Osteoblast (primary cell): ENCODE results near the gene LHX2. TPM values are rescaled to one million over a fixed set of nuclear protein-coding genes. Genes with fewer than 3 reads are reported as not detected.

Experiments
- DNase-seq: peaks from one replicate; pipeline ENCODE4 v3.0.0; 2011; ENCODE audit warnings: low spot score, mixed read lengths; ENCODE audit not compliant: insufficient read length; ENCODE audit errors: missing footprints
- H2AFZ ChIP-seq: 2 replicates; pipeline ENCODE4 v1.6.0; 2011; ENCODE audit warnings: mild to moderate bottlenecking, low read length
- H3K27ac ChIP-seq: 2 replicates; pipeline ENCODE4 v1.5.1; 2011; ENCODE audit warnings: mild to moderate bottlenecking, low read depth, low read length, moderate library complexity
- H3K27me3 ChIP-seq: 2 replicates; pipeline ENCODE4 v1.6.0; 2012; ENCODE audit warnings: mild to moderate bottlenecking, control low read depth, inconsistent platforms, low read length, moderate library complexity; ENCODE audit not compliant: insufficient read depth
- H3K36me3 ChIP-seq: 2 replicates; pipeline ENCODE4 v1.5.1; 2011; ENCODE audit warnings: mild to moderate bottlenecking, low read length, control low read depth, moderate library complexity; ENCODE audit not compliant: insufficient read depth
- H3K4me1 ChIP-seq: 2 replicates; pipeline ENCODE4 v1.5.1; 2011; ENCODE audit warnings: mild to moderate bottlenecking, low read length, control low read depth, moderate library complexity; ENCODE audit not compliant: insufficient read depth
- H3K4me2 ChIP-seq: 2 replicates; pipeline ENCODE4 v1.6.0; 2011; ENCODE audit warnings: mild to moderate bottlenecking, low read length; ENCODE audit not compliant: insufficient read depth
- H3K4me3 ChIP-seq: fragments of 200-600 bp; sonication (generic); 3 replicates; pipeline ENCODE4 v1.5.1; 2012; ENCODE audit warnings: mild to moderate bottlenecking, low read length, inconsistent platforms; ENCODE audit not compliant: insufficient read depth
- H3K79me2 ChIP-seq: 2 replicates; pipeline ENCODE4 v1.6.0; 2012; ENCODE audit warnings: mild to moderate bottlenecking, low read length, control low read depth, inconsistent platforms; ENCODE audit not compliant: insufficient read depth
- H3K9me3 ChIP-seq: 2 replicates; pipeline ENCODE4 v1.5.1; 2011; ENCODE audit warnings: low read depth, low read length, control low read depth
- H4K20me1 ChIP-seq: 2 replicates; pipeline ENCODE4 v1.6.0; 2012; ENCODE audit warnings: mild to moderate bottlenecking, low read length, control low read depth; ENCODE audit not compliant: insufficient read depth
- total RNA-seq: library from RNA; depleted of rRNA; stranded (reverse); fragments of >200 nt; gene quantifications from 2 replicates; pipeline ENCODE4 v1.2.3, GENCODE V29; 2012
- TF ChIP-seq, protein P1 (sequence below): IDR thresholded peaks from 2 replicates; pipeline ENCODE4 v1.5.1; 2011; ENCODE audit warnings: mild to moderate bottlenecking, low read depth, low read length, moderate library complexity; ENCODE audit errors: extremely low read depth

The LHX2 gene
- total RNA-seq, 1 donor, result not detected

DNA sequence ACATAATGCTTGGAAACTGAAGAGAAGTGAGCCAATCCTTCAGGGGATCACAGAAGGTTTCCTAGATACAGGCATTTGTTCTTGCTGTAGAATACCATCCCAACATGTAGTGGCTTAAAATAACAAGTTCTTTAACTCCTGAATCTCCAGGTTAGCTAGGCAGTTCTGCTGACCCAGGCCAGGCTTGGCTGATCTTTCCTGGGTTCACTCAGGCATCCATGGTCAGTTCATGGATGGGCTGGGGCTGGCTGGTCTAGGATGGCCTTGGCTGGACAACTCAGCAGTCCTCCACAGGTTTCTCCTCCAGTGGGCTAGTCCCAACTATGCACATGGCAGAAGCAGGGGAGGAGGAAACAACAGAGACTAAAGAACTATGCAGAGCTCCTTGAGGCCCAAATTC lies 44.2 kb upstream of the LHX2 start:
- no peaks in the 10 kb centered on the region for H3K36me3 ChIP-seq
- H3K27ac ChIP-seq, result no peak overlapping the region
- no peak for DNase-seq
- TF ChIP-seq, protein P1, sequence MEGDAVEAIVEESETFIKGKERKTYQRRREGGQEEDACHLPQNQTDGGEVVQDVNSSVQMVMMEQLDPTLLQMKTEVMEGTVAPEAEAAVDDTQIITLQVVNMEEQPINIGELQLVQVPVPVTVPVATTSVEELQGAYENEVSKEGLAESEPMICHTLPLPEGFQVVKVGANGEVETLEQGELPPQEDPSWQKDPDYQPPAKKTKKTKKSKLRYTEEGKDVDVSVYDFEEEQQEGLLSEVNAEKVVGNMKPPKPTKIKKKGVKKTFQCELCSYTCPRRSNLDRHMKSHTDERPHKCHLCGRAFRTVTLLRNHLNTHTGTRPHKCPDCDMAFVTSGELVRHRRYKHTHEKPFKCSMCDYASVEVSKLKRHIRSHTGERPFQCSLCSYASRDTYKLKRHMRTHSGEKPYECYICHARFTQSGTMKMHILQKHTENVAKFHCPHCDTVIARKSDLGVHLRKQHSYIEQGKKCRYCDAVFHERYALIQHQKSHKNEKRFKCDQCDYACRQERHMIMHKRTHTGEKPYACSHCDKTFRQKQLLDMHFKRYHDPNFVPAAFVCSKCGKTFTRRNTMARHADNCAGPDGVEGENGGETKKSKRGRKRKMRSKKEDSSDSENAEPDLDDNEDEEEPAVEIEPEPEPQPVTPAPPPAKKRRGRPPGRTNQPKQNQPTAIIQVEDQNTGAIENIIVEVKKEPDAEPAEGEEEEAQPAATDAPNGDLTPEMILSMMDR, result no peak
- peaks cover 8% of the 10 kb centered on the region for H3K27me3 ChIP-seq
- H2AFZ ChIP-seq, result no peak overlapping the region
- no peaks in the 10 kb centered on the region for H3K4me1 ChIP-seq
- no peaks in the 10 kb centered on the region for H3K9me3 ChIP-seq
- no peaks in the 10 kb centered on the region for H3K79me2 ChIP-seq
- H4K20me1 ChIP-seq, result no peaks in the 10 kb centered on the region
- H3K4me3 ChIP-seq, result no peak overlapping the region
- H3K4me2 ChIP-seq, result no peak overlapping the region

DNA sequence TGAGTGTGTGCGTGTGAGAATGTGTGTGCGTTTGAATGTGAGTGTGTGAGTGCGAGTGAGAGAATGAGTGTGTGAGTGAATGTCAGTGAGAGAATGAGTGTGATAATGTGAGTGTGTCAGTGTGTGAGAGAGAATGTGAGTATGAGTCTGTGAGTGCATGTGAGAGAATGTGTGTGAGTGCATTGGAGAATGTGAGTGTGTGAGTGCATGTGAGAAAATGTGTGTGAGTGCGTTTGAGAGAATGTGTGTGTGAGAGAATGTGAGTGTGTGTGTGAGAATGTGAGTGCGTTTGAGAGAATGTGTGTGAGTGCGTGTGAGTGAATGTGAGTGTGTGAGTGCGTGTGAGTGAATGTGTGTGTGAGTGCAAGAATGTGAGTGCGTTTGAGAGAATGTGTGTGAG lies 39.0 kb upstream of the LHX2 start:
- Histone ChIP-seq H3K4me2 (no peak overlapping the region), H3K9me3 (no peaks in the 10 kb centered on the region), H3K36me3 (no peaks in the 10 kb centered on the region), H2AFZ (no peak overlapping the region), H3K27ac (no peak overlapping the region), H3K27me3 (peaks cover 11% of the 10 kb centered on the region), H3K79me2 (no peaks in the 10 kb centered on the region), H4K20me1 (no peaks in the 10 kb centered on the region), H3K4me1 (no peaks in the 10 kb centered on the region), H3K4me3 (no peak overlapping the region)
- TF ChIP-seq, protein P1, result no peak
- no peak for DNase-seq

DNA sequence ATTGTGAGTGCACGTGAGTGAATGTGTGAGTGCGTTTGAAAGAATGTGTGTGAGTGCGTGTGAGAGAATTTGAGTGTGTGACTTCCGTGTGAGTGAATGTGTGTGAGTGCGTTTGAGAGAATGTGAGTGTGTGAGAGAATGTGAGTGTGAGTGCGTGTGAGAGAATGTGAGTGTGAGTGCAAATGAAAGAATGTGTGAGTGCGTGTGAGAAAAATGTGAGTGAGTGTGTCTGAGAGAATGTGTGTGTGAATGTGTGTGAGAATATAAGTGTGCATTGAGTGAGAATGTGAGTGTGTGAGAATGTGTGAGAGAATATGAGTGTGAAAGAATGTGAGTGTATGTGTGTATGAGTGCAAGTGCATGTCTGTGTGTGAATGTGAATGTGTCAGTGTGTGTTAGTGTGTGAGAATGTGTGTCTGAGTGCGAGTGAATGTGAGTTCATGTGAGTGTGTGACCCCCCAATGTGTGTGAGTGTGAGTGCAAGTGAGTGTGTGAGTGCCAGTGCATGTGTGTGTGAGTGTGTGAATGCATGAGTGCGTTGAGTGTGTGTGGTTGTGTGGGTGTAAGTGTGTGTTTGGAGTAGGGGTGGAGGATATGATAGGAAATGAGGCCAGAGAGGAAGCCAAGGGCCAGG lies 37.9 kb upstream of the LHX2 start:
- Histone ChIP-seq H4K20me1 (no peaks in the 10 kb centered on the region), H3K9me3 (no peaks in the 10 kb centered on the region), H3K4me1 (no peaks in the 10 kb centered on the region), H3K36me3 (no peaks in the 10 kb centered on the region), H3K27me3 (peaks cover 9% of the 10 kb centered on the region), H2AFZ (no peak overlapping the region), H3K4me2 (no peak overlapping the region), H3K27ac (no peak overlapping the region), H3K4me3 (no peak overlapping the region), H3K79me2 (no peaks in the 10 kb centered on the region)
- no peak for DNase-seq
- TF ChIP-seq, protein P1, result no peak

DNA sequence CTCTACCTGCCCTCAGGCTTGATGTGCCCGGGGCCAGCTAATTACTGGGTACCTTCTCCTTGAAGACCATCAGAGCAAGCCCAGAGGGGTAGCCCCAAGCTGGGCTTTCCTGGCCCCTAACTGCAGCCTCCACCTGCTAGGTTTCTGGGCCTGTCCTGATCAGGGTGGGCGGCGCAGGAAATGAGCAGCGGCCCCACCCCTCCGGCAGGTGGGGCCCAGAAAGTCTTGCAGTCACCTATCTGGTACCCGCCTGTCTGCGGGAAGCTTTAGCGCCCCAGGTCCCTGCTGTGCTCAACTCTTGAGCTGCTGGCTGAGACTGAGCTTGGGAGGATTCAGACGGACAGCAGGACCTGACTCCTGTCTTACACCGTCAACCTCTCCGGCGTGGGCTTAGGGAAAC lies 37.1 kb upstream of the LHX2 start:
- H3K4me3 ChIP-seq, result no peak overlapping the region
- H3K4me1 ChIP-seq, result no peaks in the 10 kb centered on the region
- H4K20me1 ChIP-seq, result no peaks in the 10 kb centered on the region
- no peaks in the 10 kb centered on the region for H3K9me3 ChIP-seq
- DNase-seq, result no peak
- H2AFZ ChIP-seq, result no peak overlapping the region
- TF ChIP-seq, protein P1, result no peak
- H3K27me3 ChIP-seq, result peaks cover 15% of the 10 kb centered on the region
- no peak overlapping the region for H3K27ac ChIP-seq
- H3K4me2 ChIP-seq, result no peak overlapping the region
- no peaks in the 10 kb centered on the region for H3K36me3 ChIP-seq
- no peaks in the 10 kb centered on the region for H3K79me2 ChIP-seq
